ENCODE measurements around the gene CYSRT1.

The CYSRT1 gene

DNA sequence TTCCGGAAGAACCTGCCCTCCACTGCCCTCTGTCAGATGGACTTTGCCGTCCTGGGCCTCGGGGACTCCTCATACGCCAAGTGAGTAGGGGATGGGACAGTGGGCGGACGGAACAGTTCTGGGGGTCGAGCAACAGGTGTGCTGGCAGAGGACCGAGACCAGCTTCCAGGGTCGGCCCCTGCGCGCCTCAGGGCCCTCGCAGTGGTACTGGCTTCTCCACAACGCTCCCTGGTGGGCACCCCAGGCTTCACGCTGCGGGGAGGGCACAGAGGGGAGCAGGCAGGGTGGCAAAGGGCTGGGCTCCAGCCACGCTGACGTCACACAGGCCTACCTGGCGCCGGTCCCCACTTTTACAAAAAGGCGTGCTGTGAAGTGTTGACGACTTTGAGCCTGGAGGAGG, 12.5 kb upstream of the CYSRT1 start:
- DNase-seq (ENCODE audit: low spot score), result no peak

GRCh38 chr9:137213160-137214060, 11.6 kb upstream of the CYSRT1 start:
- DNase-seq (ENCODE audit: low spot score), result no peak

GRCh38 chr9:137214620-137215019, 10.4 kb upstream of the CYSRT1 start:
- DNase-seq (ENCODE audit: low spot score), result no peak

- DNase-seq (ENCODE audit: low spot score), result no peak
Measured at GRCh38 chr9:137215196-137215986, 9.6 kb upstream of the CYSRT1 start.

- no peak for DNase-seq (ENCODE audit: low spot score)
Measured at GRCh38 chr9:137216188-137216965, 8.6 kb upstream of the CYSRT1 start.

DNA sequence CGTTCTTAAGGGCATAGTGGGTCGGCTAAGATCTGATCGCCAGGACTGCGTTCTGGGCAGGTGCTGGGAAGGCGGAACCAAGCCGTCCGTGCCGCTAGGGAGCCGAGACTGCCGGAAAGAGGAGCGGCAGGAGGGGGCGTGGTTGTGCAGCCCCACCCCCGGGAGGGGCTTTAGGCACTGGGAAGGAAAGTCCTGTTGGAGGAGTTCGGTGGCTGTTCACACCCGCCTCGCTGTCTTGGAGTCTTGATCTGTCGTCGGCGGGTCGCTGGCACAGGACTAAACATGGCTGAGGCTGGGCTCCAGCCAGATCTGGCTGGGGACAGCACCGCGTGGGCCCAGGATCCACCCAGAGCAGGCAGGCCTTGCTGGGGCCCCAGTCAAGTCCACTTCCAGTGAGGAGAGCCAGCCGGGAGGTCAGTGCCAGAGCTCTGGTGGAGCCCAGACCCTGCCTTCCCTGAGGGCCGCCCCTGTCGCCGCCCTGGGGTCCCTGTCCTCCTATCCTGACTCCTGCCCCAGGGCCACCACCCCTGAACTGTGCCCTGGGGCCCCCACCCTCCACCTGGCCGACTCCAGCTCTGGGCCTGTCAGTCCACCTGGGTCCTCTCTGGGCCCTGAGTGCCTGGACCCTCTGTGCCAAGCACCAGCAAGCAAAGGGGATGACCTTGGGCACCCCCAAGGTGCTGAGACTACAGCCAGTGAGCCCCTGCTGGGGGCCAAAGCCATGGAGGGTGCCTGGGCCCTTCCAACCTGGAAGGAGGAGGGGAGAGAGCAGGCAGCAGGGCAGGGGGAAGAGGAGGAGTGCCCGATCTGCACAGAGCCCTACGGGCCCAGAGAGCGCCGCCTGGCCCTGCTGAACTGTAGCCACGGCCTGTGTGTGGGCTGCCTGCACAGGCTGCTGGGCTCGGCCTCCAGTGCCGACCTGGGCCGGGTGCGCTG, 7.4 kb upstream of the CYSRT1 start:
- DNase-seq (ENCODE audit: low spot score), result no peak

GRCh38 chr9:137218212-137218753, 6.7 kb upstream of the CYSRT1 start:
- DNase-seq (ENCODE audit: low spot score), result no peak

GRCh38 chr9:137218754-137219271, 6.2 kb upstream of the CYSRT1 start:
- DNase-seq (ENCODE audit: low spot score), result no peak

DNA sequence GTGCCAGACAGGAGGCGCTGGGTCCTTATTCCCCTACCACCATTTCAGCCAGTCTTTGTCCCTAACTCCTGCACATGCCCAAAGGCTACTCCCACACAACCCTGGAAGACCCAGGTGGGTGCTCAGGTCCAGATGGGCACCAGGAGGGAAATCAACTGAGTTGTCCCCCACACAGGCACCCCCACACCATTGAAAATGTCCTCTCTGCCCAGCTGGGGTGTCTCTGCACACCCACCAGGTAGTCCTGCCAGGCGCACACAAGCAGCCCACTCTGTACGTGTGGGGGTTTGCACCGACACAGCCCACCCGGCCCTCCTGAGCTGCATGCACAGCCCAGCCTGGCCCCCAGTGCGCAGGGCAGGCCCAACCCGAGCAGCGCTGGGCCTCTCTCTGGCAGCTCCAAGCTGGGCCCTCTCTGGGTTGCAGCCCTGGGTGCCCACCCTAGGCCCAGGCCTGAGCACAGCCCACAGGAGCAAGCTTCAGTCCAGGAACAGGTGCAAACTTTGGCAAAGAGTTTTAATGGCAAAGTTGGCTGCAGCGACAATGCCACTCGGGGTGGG, 5.1 kb upstream of the CYSRT1 start:
- no peak for DNase-seq (ENCODE audit: low spot score)

- no peak for DNase-seq (ENCODE audit: low spot score)
Measured at GRCh38 chr9:137220317-137221094, 4.5 kb upstream of the CYSRT1 start.

DNA sequence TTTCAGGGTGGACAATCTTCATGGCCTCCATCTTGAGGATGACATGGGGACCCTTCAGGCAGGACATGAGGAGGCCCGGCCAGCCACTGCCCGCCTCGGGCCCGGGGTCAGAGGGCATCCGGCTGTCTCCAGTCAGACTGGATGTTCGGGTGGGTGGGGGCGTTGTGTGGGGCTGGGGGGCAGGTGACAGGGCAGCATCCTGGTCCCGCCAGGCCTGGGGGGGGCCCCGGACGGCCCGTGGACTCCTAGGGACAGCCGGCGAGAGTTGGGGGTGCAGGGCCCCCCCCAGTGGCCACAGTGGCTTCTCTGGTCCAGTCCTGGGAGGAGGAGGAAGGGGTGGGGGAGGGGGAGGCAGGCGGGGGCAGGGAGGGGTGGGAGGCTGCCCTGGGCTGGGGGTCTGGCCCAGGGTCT, 3.9 kb upstream of the CYSRT1 start:
- DNase-seq (ENCODE audit: low spot score), result no peak

DNA sequence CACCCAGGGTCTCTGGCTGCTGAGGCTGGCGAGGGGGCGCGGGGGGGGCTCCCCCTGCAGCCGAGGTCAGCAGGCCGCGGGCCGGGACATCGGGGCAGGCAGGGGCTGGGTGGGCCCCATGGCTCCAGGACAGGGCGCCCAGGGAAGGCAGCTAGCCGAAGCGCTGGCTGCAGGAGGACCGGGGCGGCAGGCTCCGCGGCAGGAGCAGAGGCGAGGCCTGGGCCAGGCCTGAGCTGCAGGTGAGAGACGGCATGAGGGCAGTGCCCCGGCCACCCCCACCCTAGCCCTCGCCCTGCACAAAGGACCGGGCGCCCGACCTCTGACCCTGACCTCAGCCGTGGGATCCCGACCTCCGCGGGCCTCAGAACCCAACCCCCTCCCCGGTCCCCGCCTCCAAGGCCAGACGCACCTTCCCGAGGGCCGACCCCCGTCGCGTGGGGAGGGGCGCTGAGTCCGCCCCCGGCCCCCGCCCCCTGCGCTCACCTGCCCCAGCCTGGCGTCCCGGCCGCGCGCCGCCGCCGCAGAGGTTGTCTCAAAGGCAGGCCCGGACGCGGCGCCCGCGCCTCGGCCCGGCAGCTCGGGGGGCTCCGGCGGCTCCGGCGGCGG, 3.4 kb upstream of the CYSRT1 start:
- DNase-seq (ENCODE audit: low spot score), result no peak

- DNase-seq (ENCODE audit: low spot score), result no peak
Measured at GRCh38 chr9:137222190-137223077, 2.5 kb upstream of the CYSRT1 start, which contains the start of gene RNF208. TSS of gene RNF208 (minus strand) at chr9:137222240. CDS start at chr9:137221212, 1,028 bp downstream.

DNA sequence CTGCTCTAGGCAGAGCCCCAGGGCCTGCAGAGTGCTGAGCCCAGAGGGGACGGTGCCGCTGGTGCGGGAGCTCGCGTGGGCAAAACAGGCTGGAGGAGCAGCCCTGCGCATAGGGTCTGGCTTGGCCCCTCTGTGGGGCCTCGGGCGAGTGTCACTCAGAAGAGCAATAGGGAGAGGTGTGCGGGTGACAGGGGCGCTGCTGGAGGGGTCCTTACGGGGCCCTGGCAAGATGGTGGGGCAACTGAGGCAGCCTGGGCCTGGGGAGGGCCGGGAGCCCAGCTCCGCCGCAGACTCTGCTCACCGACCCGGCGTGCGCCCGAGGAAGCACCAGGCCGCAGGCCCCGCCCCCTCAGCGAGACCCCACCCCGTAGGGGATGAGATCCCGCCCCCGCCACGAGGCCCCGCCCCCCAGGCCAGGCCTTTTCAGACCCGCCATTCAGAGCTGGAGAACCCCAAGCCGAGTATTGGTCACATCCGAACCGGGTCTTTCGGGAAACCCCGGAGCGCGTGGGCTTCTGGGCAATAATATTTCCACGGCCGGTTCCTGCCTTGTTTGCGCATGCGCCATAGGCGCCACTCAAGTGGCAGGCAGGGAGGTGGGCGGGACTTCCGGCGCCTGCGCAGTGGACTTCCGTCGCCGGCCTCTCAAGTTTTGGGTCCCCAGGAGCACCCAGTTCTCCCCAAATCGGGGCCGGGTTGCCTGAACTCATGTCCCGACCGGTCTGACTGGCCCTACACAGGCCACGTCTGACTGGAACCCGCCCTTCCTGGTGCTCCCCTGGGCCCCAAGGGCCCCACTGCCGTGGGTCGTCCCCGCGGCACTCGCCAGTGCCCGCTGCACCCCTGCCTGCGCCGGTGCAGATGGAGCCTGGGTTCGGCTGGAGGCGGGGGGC, 1.6 kb upstream of the CYSRT1 start:
- peak; percentile 97 for DNase-seq (ENCODE audit: low spot score)

DNA sequence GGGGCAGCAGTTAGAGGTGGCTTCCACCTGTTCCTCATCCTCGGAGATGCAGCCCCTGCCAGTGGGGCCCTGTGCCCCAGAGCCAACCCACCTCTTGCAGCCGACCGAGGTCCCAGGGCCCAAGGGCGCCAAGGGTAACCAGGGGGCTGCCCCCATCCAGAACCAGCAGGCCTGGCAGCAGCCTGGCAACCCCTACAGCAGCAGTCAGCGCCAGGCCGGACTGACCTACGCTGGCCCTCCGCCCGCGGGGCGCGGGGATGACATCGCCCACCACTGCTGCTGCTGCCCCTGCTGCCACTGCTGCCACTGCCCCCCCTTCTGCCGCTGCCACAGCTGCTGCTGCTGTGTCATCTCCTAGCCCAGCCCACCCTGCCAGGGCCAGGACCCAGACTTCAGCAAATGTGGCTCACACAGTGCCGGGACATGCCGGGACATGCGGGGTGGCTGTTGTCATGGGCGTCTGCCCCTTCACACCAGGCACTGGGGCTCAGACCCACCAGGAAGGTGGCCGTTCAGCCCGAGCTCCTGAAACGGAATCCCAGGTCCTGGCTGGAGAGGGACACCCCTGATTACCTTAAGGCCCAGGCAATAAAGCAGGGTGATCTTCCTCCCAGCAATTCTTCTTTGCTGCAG, 841 bp downstream of the CYSRT1 start:
- DNase-seq (ENCODE audit: low spot score), result no peak

GRCh38 chr9:137226338-137227053, 1.5 kb downstream of the CYSRT1 start:
- no peak for DNase-seq (ENCODE audit: low spot score)
